Activated CD4-positive, alpha-beta T cell treated with anti-CD3 and anti-CD28 coated beads, Interleukin-2, amount 50 U/mL, for 48 hours (primary cell): Measurements from ENCODE around the gene PIGL.
A peak's percentile ranks its signal among the peaks of the same experiment; 100 is the strongest.
"Not testable (repeated sequence)": the region's sequence is repeated elsewhere in the genome, so short reads cannot be mapped to it uniquely, and the experiment has no call there.

Source experiments
- DNase-seq, 2 experiments: peaks; one replicate each; pipeline ENCODE4 v3.0.0-alpha.2; 2020

PIGL gene

DNA sequence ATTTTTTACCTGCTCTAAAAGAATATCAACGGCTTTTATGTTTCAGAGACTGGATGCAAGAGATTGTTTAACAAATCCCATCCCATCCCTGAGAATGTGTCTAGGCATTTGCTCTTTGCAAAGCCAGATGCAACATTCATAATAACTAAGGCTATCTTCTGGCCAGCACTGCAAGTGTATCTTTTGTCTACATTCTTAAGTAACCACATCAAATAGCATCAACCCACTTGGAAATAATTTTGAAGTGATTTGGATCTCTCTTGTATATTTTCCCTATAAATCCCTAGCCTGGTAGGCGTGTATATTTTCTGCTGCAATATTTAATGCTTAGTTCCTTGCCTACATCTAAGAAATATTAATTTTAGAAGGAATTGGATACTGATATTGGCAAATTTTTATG, 64.3 kb downstream of the PIGL start:
- no peak for DNase-seq

DNA sequence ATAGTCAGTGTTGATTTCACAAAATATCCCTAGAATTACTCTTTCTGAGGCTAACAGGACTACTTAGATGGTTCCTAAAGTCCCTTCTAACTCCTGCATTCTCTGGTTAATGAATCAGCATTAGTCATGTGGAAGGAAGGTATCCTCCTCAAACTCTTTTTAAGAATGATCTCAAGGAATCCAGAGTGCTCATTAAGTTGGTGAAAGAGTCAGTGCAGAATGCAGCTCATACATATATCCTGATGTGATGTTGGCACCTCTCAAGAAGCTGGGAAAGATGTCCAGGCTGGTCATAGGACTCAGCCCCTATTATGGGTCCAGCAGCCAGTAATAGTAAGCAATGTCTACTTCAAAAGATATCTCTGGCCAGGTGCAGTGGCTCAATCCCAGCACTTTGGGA, 65.5 kb downstream of the PIGL start:
- no peak for DNase-seq

DNA sequence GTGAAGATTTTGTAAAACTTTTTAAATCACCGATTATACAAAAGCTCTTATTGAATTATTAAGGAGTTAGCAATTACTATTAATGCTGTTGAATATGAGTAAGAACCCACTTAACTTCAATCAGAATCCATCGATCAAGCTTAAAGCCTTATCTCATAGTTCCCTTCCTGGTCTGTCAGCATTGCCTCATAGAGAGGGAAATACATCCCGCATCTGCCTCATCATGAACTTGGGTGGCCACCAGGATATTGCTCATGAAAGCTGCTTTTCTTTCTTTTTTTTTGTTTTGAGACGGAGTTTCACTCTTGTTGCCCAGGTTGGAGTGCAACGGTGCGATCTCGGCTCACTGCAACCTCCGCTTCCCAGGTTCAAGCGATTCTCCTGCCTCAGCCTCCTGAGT, 66.7 kb downstream of the PIGL start:
- DNase-seq, result no peak

DNA sequence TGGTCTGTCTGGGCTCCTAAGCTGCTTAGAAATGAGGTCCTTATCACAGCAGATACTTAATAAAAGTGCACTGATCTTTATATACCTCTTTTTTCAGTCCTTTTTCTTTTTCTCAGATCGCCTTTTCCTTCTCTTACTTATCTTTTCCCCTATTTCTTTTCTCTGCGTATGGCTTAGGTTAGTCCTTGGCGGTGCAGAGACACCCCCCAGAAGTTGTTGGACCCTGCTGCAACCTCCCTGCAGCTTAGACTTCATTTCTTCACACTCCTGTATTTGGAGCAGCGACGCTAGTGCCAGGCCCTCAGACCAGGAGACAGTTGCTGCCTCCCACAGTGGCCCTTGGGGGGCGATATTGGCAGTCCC, 68.6 kb downstream of the PIGL start:
- no peak for DNase-seq

DNA sequence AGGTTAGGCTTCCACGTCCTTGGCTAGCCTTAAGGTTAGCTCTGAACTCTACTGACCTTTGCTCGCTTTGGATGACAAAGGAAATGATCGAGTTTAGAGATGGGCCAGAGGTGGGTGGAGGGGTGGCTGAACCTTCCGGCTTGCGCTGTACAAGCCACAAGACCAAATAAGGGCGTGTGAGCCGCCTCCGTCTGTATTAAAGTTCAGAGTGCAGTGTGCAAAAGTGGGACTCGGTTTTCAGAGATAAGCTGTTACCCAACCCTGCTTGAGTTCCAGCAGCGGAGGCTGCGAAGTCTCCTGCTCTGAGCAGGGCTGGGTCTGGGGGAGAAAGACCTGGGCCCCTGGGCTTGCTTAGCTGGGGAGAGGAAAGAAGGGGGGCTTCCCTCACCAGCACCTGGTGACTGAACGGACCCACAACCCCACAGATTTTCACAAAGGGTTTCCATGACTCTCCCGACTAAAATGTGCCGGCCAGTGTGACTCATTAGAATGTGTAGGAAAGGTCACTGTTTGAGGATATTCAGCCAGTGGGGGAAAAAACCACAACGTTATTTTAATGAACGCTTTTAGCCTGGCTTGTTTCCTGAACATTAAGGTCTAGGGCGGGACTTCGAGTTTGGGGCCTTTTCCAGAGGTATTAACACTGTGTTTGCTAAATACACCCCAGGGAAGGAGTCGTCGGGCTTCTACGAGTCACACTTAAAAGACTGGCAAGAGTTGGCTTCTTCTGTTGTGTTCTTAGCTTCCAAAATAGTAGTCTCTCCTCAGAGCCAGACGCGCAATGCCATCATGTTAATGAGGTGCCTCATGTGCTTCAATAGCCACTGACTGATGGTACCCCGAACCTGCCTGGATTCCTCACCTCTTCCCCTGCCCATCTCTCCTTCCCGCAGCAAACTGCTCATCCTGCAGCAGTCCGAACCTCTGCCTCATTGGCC, 69.3 kb downstream of the PIGL start:
- DNase-seq, result peak; percentile 75 to 82

DNA sequence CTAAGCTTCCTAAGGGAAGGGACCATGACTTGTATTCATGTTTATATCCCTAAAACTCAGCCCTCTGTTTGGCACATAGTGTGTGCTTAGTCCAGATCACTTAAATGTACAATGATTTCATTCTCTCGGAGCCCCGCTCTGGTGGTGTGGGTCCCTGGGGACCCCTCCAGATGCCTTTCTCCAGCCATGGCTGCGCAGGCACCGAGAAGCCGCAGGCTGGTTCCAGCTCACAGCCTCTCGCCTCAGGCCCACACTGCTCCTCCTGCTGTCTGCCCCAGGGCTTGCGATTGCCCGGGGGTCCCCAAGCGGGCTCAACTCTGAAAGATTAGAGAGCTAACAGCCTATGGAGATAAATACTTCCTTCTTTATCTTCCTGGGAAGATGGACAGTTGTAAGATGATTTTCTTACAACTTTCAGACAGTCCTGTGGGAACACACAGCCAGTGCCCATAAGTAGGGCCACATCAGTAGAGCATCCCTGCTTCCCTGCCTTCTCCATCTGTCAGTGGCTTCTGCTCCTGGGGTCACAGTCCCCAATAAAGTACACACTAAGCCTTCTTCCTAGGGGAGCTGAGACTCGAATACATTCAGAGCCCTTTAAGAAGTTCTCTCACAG, 70.0 kb downstream of the PIGL start:
- DNase-seq, result peak; percentile 5 to 19

DNA sequence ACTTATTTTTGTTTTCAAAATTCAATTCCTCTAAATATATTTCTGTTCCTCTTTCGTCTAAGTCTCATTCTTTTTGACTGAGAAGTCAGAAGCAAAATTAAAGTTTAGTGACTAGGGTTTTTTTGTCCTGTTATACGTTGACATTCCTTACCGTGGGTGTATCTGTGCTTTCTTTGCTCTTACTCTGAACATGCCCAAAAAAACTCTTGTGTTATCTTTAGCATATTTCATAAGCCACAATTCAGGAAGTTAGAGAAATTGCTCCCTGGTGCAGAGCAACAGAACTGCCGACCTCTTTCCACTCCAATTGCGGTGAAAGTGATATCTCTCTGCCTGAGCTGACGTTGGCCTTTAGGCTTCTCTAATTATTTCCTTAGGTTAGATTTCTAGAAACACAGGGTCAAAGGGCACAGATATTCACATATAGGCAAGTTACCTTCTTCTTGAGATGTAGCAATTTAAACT, 70.6 kb downstream of the PIGL start:
- no peak for DNase-seq

DNA sequence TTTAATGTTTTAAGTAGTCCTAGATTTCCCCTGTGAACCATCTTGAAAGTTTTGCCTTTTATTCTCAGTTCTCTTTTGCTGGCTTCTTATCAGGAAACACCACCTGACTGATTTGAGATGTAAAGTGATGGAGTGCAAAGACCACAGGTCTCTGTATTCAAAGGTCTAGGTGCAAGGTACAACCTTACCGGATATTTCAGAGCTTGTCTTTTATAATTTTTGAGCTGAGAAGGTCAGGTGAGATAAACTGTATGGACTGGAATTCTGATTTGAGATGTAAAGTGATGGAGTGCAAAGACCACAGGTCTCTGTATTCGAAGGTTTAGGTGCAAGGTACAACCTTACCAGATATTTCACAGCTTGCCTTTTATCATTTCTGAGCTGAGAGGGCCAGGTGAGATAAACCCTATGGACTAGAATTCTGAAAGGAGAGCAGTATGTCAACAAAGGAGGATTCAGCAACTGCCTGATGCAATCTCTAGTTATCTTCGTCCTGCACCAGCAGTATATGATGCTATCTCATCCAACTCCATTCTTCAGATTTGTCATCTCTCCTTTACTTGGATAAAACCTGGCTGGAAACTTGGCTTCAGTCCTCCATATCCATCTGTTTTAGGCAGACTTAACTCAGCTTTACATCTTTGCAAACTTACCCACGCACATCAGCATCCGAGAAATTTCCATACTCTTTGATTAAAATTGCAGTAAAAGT, 72.0 kb downstream of the PIGL start:
- no peak for DNase-seq

DNA sequence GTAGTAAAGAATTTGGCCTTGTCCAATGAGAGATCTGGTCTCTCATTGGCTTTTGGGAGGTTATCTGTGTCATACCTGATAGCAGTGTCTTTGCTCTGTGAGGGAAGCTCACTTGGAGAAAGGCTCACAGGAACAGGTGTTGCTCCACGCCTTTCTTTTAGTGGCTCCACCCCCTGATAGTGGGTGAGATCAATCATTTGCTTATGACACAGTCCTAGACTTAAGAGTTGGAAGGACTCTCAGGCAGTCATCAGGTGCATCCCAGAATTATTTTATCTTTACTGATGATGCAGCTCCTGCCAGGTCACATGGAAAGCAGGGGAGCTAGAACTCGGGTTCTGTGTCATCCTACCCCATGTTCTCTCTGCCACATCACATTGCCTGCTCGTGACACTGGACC, 76.9 kb downstream of the PIGL start:
- no peak for DNase-seq

DNA sequence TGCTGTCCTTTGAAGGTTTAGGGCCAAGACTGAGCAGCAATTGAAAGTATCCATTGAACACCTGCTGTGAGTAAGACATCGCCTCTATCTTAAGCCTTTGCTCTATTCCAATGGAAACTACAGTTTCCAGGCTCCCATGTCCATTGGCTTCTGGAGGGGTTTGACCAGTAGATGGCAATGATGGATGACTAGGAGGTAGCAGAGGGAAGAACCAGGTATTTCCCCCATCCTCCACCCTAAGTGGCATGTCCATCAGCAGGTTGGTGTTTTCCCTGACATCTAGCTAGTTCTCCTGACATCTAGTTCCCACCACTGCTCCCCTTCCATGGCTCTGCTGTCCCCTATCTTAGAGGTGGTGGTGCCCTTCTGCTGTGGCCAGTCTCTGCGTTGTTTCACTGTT, 77.5 kb downstream of the PIGL start:
- DNase-seq, result no peak

DNA sequence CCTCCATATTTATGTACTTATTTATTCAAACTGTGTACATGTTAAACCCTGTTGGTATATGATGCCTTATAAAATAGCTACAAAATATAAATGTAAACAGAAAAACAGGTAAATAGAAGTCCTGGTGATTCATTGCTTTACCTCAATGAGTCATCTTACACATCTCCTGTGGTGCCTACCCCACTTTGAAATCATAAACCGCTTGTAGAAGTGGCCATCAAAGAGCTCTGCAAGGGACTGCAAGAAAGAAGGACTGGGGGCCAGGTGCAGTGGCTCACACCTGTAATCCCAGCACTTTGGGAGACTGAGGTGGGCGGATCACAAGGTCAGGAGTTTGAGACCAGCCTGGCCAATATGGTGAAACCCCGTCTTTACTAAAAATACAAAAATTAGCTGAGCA, 79.1 kb downstream of the PIGL start:
- not testable (repeated sequence) for DNase-seq

DNA sequence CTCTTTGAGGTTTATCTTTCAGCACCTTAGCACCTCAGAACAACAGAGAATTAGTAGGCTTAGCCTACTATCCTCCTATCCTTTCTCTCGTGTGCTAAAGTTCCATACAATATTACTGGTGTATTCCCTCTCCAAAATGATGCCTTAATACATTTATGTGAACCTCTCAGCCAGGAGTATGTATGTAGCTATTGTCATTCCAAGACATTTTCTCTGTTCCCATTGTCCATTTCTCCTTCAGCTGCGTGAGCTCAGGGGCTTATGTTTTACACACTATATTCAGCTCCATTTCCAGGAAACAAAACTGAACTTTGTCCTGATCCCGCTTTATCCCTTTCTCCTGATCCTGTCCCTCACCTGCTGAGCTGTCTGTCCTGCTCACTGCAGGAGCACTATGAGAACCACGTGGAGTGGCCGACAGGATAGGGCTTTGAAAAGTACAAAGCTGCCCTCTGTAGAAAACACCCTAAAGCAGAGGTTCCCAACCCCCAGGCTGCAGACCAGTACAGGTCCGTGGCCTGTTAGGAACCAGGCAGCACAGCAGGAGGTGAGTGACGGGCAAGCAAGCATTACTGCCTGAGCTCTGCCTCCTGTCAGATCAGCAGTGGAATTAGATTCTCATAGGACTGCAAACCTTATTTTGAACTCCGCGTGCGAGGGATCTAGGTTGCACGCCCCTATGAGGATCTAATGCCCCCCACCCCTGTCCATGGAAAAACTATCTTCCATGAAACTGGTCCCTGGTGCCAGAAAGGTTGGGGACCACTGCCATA, 80.5 kb downstream of the PIGL start:
- no peak for DNase-seq

DNA sequence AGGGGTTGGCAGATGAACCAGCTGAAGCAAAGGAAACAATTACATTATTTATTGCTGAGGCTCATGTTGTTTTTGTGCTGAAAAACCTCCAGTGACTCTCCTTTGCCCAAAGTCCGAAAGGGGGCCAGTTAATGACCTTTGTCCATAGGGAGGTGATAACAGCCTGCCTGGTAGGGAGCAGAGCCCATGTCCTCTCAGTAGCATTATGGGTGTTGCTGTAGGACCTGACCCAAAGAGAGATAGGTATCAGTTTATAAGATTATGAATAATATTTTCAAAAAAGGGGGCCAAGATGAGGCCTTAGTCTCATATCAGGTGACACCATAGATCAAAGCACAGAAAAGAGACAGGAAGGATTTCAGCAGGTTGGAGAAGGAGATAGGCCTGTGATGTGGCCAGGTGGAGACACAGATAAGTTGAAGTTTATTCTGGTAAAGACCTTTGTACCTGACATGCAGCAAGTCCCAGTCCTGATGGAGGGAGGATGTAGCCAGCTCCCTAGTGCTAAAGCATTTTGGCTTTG, 81.2 kb downstream of the PIGL start:
- DNase-seq, result no peak

DNA sequence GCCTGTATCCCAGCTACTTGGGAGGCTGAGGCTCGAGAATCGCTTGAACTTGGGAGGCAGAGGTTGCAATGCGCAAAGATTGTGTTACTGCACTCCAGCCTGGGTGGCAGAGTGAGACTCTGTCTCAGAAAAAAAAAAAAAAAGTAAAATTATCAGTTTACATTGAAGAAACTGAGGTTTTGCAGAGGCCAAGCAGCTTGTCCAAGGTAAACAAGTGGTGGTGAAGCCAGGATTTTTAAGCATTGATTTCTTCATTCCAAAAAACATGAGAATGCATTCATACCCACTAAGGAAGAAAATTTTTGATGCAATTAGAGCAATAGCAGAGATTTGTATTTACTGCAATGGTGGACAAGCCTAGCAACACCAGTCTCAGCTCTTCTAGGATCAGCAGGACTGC, 83.5 kb downstream of the PIGL start:
- DNase-seq, result no peak

DNA sequence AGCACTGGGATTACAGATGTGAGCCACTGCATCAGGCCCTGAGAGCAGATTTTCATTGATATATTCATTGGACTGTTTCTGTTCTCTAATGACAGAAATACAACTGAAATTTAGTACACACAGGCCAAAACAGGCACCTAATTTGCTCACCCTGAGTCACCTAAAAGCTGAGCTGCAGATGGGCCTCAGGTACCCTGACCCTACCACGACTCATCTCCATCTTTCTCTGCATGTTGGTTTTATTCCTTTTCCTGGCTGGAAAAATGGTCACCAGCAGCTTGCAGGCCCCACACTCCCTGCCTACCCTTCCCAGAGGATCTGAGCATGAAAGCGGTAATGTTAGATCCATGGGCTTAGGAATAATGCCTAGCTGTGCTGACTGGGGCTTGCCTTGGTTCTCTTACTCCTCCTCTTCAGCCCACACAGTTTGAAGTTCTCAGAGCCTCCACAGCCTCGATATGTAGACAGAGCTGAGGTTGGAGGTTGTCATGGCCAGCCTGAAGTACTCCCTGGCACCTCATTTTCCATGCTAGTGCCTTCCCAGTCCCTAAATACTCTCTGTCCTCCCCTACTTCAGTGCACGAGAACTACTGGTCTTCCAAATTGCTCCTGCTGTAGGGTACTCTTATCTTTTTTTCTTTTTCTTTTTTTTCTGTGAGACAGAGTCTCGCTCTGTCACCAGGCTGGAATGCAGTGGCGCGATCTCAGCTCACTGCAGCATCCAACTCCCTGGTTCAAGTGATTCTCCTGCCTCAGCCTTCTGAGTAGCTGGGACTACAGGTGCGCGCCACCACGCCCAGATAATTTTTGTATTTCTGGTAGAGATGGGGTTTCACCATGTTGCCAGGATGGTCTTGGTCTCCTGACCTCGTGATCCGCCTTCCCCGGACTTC, 85.2 kb downstream of the PIGL start:
- DNase-seq, result no peak

DNA sequence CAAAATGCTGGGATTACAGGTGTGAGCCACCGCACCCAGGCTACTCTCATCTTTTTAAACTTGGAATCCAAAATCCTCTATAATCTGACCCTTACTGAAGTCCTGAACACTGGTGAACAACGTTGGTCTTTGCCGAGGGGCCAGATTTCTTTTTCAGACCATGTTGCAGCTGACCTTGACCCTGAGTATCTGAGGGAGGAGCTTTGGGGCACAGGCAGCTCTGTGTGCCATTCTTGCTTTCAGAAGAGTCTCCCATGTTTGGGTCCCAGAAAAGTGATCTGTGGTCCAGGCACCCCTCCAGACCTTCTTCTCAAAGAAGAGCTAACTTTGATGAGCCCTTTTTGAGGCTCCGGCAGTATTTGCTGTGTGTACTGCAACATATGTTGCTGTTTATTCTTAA, 85.8 kb downstream of the PIGL start:
- no peak for DNase-seq

DNA sequence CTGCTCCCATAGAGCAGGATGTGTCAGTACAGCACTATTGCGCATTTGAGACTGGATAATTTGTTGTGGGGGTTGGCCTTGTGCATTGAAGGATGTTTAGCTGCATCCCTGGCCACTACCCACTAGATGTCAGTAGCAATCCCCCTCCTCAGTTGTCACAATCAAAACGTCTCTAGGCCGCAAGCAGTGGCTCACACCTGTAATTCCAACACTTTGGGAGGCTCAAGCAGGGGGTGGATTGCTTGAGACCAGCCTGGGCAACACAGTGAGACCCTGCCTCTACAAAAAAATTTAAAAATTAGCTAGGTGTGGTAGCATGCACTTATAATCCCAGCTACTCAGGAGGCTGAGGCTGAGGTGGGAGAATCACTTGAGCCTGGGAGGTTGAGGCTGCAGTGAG, 87.8 kb downstream of the PIGL start:
- DNase-seq, result no peak

DNA sequence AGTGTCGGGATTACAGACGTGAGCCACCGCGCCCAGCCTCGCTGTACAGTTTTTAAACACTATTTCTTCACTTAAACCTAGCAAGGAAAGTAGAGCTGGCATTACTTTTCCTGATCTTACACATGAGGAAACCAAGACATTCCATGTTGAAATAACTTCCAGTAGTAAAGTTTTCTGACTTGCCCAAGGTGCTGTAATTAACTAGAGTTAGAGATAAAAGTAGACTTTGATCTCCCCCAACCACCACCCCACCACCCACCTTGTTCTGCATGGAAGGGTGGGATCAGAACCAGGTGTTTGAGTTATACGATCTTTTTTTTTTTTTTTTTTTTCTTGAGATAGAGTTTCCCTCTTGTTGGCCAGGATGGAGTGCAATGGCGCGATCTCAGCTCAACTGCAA, 89.2 kb downstream of the PIGL start:
- no peak for DNase-seq

DNA sequence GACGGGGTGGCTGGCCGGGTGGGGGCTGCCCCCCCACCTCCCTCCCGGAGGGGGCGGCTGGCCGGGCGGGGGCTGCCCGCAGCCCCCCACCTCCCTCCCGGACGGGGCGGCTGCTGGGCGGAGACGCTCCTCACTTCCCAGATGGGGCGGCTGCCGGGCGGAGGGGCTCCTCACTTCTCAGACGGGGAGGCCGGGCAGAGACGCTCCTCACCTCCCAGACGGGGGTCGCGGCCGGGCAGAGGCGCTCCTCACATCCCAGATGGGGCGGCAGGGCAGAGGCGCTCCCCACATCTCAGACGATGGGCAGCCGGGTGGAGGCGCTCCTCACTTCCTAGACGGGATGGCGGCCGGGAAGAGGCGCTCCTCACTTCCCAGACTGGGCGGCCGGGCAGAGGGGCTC, 95.1 kb downstream of the PIGL start:
- not testable (repeated sequence) for DNase-seq

DNA sequence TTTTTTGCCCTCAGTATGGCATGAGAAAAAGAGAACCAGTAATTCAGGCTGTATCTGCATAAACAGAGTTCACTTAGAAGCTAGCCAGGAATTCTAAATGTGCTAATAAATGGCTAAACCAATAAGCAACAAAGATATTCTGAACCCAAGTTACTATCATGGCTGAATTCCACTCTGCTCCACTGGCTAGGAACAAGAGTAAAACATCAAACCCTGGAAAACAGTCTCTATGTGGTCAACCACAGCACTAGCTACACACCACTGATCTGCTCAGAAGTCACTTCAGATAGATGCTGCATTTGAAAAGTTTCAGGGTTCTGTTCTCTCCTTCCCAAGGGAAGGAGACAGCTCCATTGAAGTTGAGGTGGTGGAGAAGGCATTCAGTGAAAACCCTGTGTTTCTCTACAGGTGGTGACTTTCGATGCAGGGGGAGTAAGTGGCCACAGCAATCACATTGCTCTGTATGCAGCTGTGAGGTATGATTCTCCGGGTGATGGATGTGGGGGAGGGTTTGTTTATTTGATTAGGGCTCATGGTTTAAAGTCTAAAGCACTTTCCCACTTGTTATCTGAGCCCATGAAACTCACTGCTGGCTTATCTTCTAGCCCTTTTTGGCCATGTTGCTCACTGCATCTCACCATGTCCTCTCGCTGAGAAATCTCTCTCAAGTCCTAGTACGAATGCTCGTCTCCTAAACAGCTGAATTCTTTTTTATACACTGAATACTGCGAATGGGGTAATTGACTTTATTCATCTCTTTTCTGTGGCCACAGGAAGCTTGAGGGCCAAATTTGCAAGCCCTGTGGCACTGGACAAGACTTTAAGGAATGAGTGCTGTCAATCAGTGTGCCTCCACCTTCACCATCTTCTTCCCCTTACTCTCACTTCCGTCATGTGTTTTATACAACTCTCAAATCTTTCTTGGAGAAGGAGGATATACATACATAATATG, 96.4 kb downstream of the PIGL start:
- no peak for DNase-seq

DNA sequence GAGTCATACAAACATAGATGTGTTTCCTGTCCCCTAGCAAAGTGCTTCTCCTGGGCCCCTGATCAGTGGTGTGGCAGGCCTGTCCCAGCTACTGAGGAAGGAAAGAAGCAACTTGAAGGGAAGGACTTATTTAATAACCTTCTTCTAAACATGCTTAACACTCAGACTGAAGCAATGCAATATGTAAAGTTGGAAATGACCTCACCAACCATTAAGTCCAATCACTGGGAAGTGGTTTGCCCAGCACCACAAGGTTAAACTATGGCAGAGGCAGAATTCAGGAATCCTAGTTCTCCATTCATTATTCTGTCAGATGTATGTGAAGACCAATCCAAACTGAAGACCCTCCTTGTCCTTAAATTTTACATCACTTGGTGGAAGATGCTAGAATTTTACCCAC, 97.2 kb downstream of the PIGL start:
- DNase-seq, result no peak
